ENCODE measurements around the gene CD163.

GRCh38 chr12:7483343-7483742 is 20.2 kb downstream of the CD163 start:
- TF ChIP-seq CTCF (IDR thresholded peaks at IDR 0.05; ENCODE audit: insufficient read depth, low read length, poor library complexity, severe bottlenecking) (no peak), EZH2phosphoT487 (conservative IDR thresholded peaks at IDR 0.05; ENCODE audit: low read length) (no peak)
